ENCODE data around the gene RANBP3L.
"Not testable (repeated sequence)": the region's sequence is repeated elsewhere in the genome, so short reads cannot be mapped to it uniquely, and the experiment has no call there.

RANBP3L gene

DNA sequence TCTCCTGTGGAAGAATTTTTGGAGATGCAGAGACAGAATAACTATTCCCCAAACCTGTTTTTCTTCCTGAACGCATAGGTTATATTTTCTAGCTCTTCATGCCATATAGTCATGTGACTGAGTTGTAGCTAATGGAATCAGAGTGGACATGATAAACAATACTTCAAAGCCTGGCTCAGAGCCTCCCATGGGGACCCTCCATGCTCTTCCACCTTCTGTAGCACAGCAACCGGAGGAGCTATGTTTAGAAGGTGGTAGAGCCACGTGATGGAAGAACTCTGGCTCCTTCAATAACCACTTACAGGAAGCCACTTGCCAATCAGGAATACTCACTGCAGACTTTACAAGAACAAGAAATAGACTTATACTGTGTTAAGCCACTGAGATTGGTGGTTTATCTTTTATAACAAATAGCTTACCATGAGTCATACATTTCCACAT lies 99.2 kb downstream of the RANBP3L start:
- no peak for DNase-seq

DNA sequence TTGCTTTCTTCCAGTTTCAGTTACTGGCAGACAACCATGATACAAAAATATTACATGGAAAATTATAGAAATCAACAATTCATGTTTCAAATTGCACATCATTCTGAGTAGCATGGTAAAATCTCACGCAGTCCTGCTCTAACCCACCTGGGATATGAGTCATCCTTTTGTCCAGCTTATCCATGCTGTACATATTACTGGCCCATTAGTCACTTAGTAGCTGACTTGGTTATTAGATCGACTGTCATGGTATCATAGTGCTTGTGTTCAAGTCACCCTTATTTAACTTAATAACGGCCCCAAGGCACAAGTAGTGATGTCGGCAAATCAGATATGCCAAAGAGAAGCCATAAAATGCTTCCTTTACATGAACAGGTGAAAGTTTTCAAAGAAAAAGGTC lies 101.2 kb downstream of the RANBP3L start:
- no peak for DNase-seq

DNA sequence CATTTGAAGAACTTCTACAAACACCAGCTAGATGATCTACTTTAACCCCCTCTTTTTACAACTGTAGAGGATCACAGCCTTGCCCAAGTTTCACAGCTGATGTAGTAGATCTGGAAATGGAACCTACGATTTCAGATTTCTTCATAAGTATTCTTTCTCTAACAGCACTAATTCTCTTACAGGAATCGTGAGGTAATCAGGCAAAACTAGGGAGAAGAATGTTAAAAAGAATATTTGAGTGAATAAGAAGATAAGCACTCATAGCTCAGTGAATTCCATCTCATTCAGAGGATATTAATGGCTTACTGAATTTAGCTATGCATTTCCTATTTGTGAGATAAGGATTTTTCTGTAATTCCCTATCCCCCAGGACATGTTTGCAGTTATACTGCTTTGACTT lies 102.1 kb downstream of the RANBP3L start:
- no peak for DNase-seq

DNA sequence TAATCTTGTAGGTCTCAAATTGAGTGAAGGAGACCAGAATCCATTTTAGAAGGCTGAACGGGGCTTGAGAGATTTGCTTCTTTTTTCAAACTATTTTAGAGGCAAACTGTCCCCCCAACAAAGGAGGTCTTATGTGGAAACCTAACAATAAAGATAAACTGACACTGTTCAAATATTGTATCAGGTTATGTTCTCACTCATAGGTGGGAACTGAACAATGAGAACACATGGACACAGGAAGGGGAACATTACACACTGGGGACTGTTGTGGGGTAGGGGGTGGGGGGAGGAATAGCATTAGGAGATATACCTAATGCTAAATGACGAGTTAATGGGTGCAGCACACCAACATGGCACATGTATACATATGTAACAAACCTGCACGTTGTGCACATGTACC lies 102.9 kb downstream of the RANBP3L start:
- not testable (repeated sequence) for DNase-seq
